ENCODE measurements around the gene GTF3C1. TPM values are rescaled to one million over a fixed set of nuclear protein-coding genes. Genes with fewer than 3 reads are reported as not detected.

Gene GTF3C1
- total RNA-seq, 4 donors from 2014 or later: 118 to 257 (median 156) TPM

- 94% methylated on average over 5 of the region's 5 CpGs for WGBS, 2 donors
- intact Hi-C loops (cut with DNase I; ENCODE audit: low total_unique reads): no loop called here
- no peak for TF ChIP-seq POLR2A (IDR thresholded peaks at IDR 0.05)
- TF ChIP-seq, protein P1, sequence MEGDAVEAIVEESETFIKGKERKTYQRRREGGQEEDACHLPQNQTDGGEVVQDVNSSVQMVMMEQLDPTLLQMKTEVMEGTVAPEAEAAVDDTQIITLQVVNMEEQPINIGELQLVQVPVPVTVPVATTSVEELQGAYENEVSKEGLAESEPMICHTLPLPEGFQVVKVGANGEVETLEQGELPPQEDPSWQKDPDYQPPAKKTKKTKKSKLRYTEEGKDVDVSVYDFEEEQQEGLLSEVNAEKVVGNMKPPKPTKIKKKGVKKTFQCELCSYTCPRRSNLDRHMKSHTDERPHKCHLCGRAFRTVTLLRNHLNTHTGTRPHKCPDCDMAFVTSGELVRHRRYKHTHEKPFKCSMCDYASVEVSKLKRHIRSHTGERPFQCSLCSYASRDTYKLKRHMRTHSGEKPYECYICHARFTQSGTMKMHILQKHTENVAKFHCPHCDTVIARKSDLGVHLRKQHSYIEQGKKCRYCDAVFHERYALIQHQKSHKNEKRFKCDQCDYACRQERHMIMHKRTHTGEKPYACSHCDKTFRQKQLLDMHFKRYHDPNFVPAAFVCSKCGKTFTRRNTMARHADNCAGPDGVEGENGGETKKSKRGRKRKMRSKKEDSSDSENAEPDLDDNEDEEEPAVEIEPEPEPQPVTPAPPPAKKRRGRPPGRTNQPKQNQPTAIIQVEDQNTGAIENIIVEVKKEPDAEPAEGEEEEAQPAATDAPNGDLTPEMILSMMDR (IDR thresholded peaks at IDR 0.05): no peak
- no peak overlapping the region for H3K4me3 ChIP-seq (ENCODE audit: low read depth, poor library complexity, severe bottlenecking)
- DNase-seq (ENCODE audit: low spot score in 2 of 2): no peak
Observed at GRCh38 chr16:27483088-27483437, 66.7 kb downstream of the GTF3C1 start.

DNA sequence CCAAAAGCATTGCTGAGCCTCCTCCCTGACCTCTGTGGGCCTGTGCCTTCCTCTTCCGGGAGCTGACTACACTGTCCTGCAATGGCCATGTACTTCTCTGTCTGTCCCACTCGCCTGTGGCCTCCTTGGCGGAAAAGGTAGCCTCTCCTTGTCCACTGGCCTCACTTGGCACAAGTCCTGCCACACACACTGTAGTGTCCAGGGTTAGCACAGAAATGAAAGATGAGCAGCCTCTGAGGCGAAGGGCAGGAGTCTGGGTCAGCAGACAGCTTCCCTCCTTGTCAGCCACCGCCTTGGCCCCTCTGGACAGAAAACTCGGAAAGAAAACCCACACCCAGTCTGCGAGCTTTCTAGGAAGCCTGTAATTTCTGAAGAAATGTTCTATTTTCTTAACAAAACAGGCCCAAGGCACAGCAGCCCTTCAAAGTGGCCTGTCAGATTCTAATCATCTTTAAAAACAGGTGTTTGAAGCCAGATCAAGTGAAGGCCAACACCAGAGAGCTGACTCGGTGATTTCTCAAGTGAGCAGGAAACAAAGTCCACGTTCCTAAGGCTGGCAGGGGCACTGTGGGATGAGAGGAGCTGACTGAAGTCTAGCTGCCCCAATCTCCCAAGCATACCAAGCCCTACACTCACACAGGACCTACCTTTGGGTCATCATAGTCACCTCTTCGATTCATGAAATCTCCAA lies 67.2 kb downstream of the GTF3C1 start:
- TF ChIP-seq, protein P1 (IDR thresholded peaks at IDR 0.05): no peak
- no peak for TF ChIP-seq POLR2A (IDR thresholded peaks at IDR 0.05)
- 92 to 95% methylated on average over 10 of the region's 10 CpGs for WGBS, 2 donors
- no peak for DNase-seq (ENCODE audit: low spot score in 2 of 2)
- H3K4me3 ChIP-seq (ENCODE audit: low read depth, poor library complexity, severe bottlenecking): no peak overlapping the region
- intact Hi-C loops (cut with DNase I; ENCODE audit: low total_unique reads): no loop called here

DNA sequence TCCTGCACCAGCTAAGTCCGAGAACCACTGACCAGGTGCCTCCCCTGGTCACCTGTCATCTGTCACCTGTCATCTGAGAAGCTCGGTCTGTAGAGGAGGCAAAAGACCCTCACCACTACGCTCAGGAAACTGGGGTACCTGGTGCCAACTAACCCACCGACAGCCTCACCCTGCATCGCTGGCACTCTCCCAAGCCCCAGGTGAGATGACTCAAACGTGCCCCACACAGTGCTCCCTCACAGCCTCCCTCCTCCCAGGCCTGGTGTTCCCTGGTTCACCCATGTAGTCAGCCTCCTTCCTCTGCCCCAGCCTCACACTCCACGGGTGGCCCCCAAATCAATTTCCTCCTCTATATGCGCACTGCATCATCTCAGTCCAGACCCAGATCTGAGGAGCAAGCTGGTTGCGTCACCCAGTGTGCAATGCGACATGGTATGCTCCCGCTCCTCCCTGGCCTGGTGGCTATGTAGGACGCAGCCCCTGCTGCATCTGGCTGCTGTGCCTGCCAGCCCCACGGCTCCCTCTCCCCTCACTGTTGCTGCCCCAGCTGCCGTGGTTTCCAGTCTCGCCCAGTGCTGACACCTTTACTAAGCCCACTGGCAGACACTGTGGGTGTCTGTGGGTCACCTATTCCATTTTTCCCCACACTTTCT lies 68.3 kb downstream of the GTF3C1 start:
- no peak for DNase-seq (ENCODE audit: low spot score in 2 of 2)
- WGBS, 2 donors: 89 to 91% methylated on average over 15 of the region's 15 CpGs
- intact Hi-C loops (cut with DNase I; ENCODE audit: low total_unique reads): no loop called here
- TF ChIP-seq, protein P1 (IDR thresholded peaks at IDR 0.05): no peak
- no peak for TF ChIP-seq POLR2A (IDR thresholded peaks at IDR 0.05)
- H3K4me3 ChIP-seq (ENCODE audit: low read depth, poor library complexity, severe bottlenecking): no peak overlapping the region

- H3K4me3 ChIP-seq (ENCODE audit: low read depth, poor library complexity, severe bottlenecking): no peak overlapping the region
- DNase-seq (ENCODE audit: low spot score in 2 of 2): no peak
- 90 to 94% methylated on average over 7 of the region's 7 CpGs for WGBS, 2 donors
- intact Hi-C loops (cut with DNase I; ENCODE audit: low total_unique reads): no loop called here
- TF ChIP-seq POLR2A (IDR thresholded peaks at IDR 0.05): no peak
- TF ChIP-seq, protein P1 (IDR thresholded peaks at IDR 0.05): no peak
Observed at GRCh38 chr16:27480761-27481160, 69.0 kb downstream of the GTF3C1 start.

DNA sequence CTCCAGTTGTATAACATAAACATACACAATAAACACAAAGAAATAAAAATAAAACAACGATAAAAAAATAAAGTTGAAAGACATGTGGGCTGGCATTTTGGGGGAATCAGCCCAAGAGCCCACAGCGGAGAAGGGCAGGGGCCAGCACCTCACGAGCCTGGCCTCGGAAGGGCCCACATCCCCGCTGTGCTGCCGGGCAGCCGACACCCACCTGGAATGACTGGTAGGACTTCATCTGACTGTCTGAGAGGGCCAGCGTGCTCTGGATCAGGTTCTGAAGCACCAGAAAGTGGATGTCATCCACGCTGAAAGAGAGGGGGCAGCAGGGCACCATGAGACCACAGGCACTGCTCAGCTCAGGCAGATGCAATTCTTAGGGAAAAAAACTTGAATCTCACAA lies 73.5 kb downstream of the GTF3C1 start:
- intact Hi-C loops (cut with DNase I; ENCODE audit: low total_unique reads): no loop called here
- H3K4me3 ChIP-seq (ENCODE audit: low read depth, poor library complexity, severe bottlenecking): no peak overlapping the region
- no peak for TF ChIP-seq POLR2A (IDR thresholded peaks at IDR 0.05)
- TF ChIP-seq, protein P1 (IDR thresholded peaks at IDR 0.05): no peak
- 93% methylated on average over 9 of the region's 9 CpGs for WGBS, 2 donors
- no peak for DNase-seq (ENCODE audit: low spot score in 2 of 2)
